Lower leg skin (tissue), 4 donors: ENCODE results near the gene IP6K3. TPM values are rescaled to one million over a fixed set of nuclear protein-coding genes. Genes with fewer than 3 reads are reported as not detected.

Experiments
- DNase-seq, 2 donors: peaks; one replicate each; pipeline ENCODE4 v3.0.0-alpha.2; 2019; ENCODE audit warnings: low spot score in 2 of 2
- H3K4me3 ChIP-seq: fragments of 200-600 bp; sonication (generic); 2 replicates; pipeline ENCODE4 v1.5.1; 2017; ENCODE audit warnings: mild to moderate bottlenecking, low read depth; ENCODE audit not compliant: poor library complexity, severe bottlenecking
- POLR2A ChIP-seq, 2 donors: fragments of 450-650 bp; IDR thresholded peaks; one replicate each; pipeline ENCODE4 v1.6.1; 2016 to 2017; ENCODE audit warnings: antibody characterized with exemption in 2 of 2, mild to moderate bottlenecking in 1 of 2, moderate library complexity in 1 of 2
- WGBS, 2 donors: methylation state at CpG; one replicate each; pipeline ENCODE4 v1.1.5; 2018; 5-methylcytosine and 5-hydroxymethylcytosine counted together
- intact Hi-C: fragments of 100-400 bp; cut with DNase I; formaldehyde crosslinking; loops from one replicate; pipeline ENCODE4 v1.15.0; 2023; ENCODE audit warnings: low total_unique reads
- total RNA-seq, 4 donors: library from RNA; depleted of rRNA; stranded (reverse); fragments of >200 nt; gene quantifications; one replicate each; pipeline ENCODE4 v1.1.0, GENCODE V29; 2016
- TF ChIP-seq, protein P1 (sequence below), 3 donors: fragments of 450-650 bp; IDR thresholded peaks; one replicate each; pipeline ENCODE4 v1.5.1; 2016; ENCODE audit warnings: antibody characterized with exemption in 3 of 3, mild to moderate bottlenecking in 3 of 3, moderate library complexity in 2 of 3

Gene IP6K3
- total RNA-seq, 4 donors from 2014 or later, result 0.45 TPM; not detected in 3

DNA sequence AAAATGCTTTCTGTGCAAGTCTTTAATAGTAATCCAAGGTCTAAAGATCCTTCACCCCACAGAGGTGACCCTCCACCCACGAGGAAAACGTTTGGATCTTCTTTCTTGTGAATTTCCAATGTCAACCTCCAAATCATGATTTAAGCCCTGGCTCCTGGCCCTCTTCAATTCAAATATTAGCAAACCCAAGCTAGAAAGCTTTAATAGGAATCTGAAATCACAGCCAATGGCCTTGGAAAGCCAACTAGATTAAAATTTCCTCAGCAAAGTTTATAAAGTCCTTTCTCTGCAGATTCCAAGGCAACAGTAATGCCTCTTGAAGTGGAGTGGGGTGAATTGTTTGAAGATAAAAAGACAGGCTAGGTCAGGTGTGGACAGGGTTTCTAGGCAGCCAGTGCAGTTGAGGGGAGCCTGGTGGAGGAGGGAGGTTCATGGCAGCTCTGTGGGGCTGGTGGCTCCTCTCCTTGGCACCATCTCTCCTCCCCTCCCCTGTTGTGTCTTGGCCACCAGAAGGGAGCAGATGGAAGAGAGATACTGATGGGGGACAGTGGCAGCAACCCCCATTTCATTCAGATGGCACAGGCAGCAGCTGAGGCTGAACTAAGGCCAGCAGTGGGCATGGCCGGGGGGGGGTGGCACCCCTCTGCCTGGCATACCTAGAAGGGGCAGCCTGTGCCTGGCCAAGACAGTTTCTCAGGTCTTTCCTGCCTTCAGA lies 23.2 kb downstream of the IP6K3 start:
- WGBS, 2 donors, result 35 to 49% methylated on average over 3 of the region's 3 CpGs
- no peak overlapping the region for H3K4me3 ChIP-seq
- intact Hi-C loops, result no loop called here
- DNase-seq, result no peak
- no peak for TF ChIP-seq POLR2A (IDR thresholded peaks at IDR 0.05)
- TF ChIP-seq, protein P1, sequence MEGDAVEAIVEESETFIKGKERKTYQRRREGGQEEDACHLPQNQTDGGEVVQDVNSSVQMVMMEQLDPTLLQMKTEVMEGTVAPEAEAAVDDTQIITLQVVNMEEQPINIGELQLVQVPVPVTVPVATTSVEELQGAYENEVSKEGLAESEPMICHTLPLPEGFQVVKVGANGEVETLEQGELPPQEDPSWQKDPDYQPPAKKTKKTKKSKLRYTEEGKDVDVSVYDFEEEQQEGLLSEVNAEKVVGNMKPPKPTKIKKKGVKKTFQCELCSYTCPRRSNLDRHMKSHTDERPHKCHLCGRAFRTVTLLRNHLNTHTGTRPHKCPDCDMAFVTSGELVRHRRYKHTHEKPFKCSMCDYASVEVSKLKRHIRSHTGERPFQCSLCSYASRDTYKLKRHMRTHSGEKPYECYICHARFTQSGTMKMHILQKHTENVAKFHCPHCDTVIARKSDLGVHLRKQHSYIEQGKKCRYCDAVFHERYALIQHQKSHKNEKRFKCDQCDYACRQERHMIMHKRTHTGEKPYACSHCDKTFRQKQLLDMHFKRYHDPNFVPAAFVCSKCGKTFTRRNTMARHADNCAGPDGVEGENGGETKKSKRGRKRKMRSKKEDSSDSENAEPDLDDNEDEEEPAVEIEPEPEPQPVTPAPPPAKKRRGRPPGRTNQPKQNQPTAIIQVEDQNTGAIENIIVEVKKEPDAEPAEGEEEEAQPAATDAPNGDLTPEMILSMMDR (IDR thresholded peaks at IDR 0.05), result no peak

GRCh38 chr6:33722103-33722623 lies 24.5 kb downstream of the IP6K3 start:
- 90% methylated on average over 5 of the region's 5 CpGs for WGBS, 2 donors
- intact Hi-C loops, result no loop called here
- H3K4me3 ChIP-seq, result no peak overlapping the region

DNA sequence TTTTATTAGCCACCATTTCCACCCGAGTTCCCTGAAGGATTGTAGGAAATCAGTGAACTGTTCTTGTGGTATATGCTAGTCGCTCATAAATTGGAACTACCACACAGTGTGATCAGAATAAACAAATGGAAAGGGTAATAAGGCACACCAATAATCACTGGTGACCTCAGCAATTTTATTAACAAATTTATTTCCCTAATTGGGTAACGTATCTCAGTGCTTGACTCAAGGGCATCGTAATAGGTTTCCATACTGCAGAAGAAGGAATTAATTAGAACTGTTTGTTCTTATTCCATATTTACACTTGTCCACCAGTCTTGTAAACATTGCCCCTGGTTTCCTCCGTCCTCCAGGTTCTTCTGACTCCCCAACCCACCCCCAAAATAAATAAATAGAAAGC lies 25.2 kb downstream of the IP6K3 start:
- no peak for TF ChIP-seq POLR2A (IDR thresholded peaks at IDR 0.05)
- TF ChIP-seq, protein P1 (IDR thresholded peaks at IDR 0.05), result no peak
- 69 to 75% methylated on average over 5 of the region's 5 CpGs for WGBS, 2 donors
- H3K4me3 ChIP-seq, result no peak overlapping the region
- intact Hi-C loops, result no loop called here
- no peak for DNase-seq

More at GRCh38 chr6:33722103-33722623, 24.5 kb downstream of the IP6K3 start:
- DNase-seq, result no peak
- TF ChIP-seq, protein P1 (IDR thresholded peaks at IDR 0.05), result no peak
- TF ChIP-seq POLR2A (IDR thresholded peaks at IDR 0.05), result no peak

DNA sequence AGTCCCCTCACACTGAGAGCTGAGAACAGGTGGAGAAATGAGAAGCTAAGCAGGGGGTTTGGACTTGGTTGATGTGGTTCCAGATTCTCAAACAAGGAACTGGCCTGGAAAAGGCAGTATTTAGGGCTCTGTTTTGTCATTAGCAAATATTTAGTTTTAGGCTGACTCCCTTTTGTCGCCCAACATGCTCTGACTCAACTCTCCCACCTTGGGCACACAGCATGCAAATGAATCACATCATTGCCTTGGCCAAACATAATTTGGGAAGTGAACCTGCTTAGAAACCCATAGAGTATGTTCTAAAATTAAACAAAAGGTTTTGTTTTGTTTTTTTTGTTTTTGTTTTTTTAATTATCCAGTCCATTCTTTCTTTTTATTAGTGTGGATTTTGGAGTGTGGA lies 25.7 kb downstream of the IP6K3 start:
- no peak for TF ChIP-seq POLR2A (IDR thresholded peaks at IDR 0.05)
- TF ChIP-seq, protein P1 (IDR thresholded peaks at IDR 0.05), result no peak
- no peak for DNase-seq
- intact Hi-C loops, result no loop called here
- no peak overlapping the region for H3K4me3 ChIP-seq
- WGBS, 2 donors, result 85 to 96% methylated on average over 1 of the region's 1 CpG

GRCh38 chr6:33719326-33719987 lies 27.2 kb downstream of the IP6K3 start:
- intact Hi-C loops, result no loop called here
- 84 to 87% methylated on average over 11 of the region's 11 CpGs for WGBS, 2 donors
- DNase-seq, result no peak
- H3K4me3 ChIP-seq, result no peak overlapping the region
- TF ChIP-seq, protein P1 (IDR thresholded peaks at IDR 0.05), result no peak
- no peak for TF ChIP-seq POLR2A (IDR thresholded peaks at IDR 0.05)
